ENCODE results near the gene LDLRAD4. TPM values are rescaled to one million over a fixed set of nuclear protein-coding genes. Genes with fewer than 3 reads are reported as not detected.

Gene LDLRAD4
- total RNA-seq, 1 donor from 2014 or later = 20.4 TPM

DNA sequence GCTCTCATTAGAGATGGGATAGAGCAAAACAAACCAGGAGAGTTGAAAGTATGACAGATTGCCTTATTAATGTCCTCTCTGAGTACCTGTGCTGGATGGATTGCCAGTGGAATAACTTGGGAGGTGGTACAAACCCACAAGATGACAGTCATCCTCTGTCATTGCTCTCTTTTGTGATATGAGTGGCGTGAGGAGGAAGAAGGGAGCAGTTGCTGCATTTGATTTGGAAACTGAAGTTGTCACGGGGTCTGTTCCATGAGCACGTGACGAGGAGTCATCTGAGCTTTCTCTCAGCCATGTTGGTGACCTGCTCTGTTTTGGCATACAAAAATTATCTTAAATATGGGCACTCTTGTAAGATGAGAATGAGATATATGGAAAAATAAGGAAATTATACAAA is 302.9 kb downstream of the LDLRAD4 start:
- DNase-seq (ENCODE audit: extremely low spot score, unreplicated experiment) = peak; percentile 8
- no peak overlapping the region for H3K4me3 Mint-ChIP-seq (ENCODE audit: unreplicated experiment)
- H3K36me3 Mint-ChIP-seq (ENCODE audit: unreplicated experiment) = no peaks in the 10 kb centered on the region
- no peaks in the 10 kb centered on the region for H3K4me1 Mint-ChIP-seq (ENCODE audit: unreplicated experiment)
- no peaks in the 10 kb centered on the region for H3K27me3 Mint-ChIP-seq (ENCODE audit: unreplicated experiment)
- no peak overlapping the region for H3K27ac Mint-ChIP-seq (ENCODE audit: unreplicated experiment)
- H3K9me3 Mint-ChIP-seq (ENCODE audit: unreplicated experiment) = peaks cover 13% of the 10 kb centered on the region
- TF ChIP-seq, protein P1, sequence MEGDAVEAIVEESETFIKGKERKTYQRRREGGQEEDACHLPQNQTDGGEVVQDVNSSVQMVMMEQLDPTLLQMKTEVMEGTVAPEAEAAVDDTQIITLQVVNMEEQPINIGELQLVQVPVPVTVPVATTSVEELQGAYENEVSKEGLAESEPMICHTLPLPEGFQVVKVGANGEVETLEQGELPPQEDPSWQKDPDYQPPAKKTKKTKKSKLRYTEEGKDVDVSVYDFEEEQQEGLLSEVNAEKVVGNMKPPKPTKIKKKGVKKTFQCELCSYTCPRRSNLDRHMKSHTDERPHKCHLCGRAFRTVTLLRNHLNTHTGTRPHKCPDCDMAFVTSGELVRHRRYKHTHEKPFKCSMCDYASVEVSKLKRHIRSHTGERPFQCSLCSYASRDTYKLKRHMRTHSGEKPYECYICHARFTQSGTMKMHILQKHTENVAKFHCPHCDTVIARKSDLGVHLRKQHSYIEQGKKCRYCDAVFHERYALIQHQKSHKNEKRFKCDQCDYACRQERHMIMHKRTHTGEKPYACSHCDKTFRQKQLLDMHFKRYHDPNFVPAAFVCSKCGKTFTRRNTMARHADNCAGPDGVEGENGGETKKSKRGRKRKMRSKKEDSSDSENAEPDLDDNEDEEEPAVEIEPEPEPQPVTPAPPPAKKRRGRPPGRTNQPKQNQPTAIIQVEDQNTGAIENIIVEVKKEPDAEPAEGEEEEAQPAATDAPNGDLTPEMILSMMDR (IDR thresholded peaks at IDR 0.05) = no peak

DNA sequence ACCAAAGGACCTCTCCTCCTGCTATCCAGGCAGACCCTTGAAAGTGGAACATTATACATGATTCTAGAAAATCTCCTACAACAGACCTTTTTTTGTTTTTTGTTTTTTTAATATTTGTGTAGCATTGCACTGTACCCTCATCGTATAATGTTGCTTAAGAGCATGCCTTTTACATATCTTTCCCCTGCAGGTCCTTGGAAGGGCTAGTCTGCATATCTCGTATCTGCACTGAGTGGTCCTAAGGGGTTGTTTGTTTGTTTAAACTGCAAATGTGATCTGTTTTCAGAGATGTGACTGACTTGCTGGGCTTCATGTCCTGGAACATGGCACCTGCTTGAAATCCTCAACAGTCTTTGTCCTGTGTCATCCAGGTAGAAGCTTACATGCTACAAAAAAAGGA is 303.7 kb downstream of the LDLRAD4 start:
- no peak for DNase-seq (ENCODE audit: extremely low spot score, unreplicated experiment)
- TF ChIP-seq, protein P1 (IDR thresholded peaks at IDR 0.05) = no peak

DNA sequence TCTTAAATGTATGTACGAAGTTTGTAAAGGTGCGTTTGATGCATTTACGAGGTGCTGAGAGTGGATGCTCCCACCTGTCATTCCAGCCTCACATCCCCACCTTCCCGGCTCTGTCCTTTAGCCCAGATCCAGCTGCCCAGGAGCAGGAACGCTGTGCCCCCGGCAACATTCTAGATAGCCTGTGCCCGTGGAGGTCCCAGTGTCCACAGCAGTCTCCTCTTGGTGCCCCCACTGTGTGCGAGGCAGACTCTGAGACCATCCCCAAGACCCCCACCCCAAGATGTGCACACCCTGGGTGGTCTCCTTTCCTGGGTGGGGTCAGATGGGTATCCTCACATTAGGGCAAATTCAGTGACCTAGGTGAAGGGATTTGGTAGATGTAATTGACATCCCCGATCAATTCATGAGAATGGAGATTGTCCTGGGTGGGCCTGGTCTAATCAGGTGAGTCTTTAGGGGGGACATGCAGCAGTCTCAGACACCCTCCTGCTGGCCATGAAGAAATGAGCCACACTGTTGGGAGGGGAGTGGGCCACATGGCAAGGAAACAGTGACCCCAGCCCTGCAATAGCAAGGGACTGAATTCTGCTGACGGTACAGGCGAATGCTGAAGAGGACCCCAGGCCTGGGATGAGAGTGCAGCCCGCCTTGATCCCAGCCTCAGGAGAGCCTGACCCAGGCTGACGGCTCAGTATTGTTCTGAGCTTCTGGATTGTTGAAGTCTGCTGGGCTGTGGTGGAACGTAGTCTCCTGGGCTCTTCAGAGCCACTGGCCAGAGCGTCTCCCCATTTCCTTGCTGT is 304.5 kb downstream of the LDLRAD4 start:
- DNase-seq (ENCODE audit: extremely low spot score, unreplicated experiment) = peak; percentile 72
- Mint-ChIP-seq H3K27ac (ENCODE audit: unreplicated experiment) (no peak overlapping the region), H3K4me1 (ENCODE audit: unreplicated experiment) (no peaks in the 10 kb centered on the region), H3K27me3 (ENCODE audit: unreplicated experiment) (no peaks in the 10 kb centered on the region), H3K4me3 (ENCODE audit: unreplicated experiment) (no peak overlapping the region), H3K9me3 (ENCODE audit: unreplicated experiment) (peaks cover 6% of the 10 kb centered on the region), H3K36me3 (ENCODE audit: unreplicated experiment) (no peaks in the 10 kb centered on the region)
- TF ChIP-seq, protein P1 (IDR thresholded peaks at IDR 0.05) = no peak

More for the DNA sequence above, 303.7 kb downstream of the LDLRAD4 start:
- Mint-ChIP-seq H3K36me3 (ENCODE audit: unreplicated experiment) (no peaks in the 10 kb centered on the region), H3K9me3 (ENCODE audit: unreplicated experiment) (peaks cover 11% of the 10 kb centered on the region), H3K4me3 (ENCODE audit: unreplicated experiment) (no peak overlapping the region), H3K27ac (ENCODE audit: unreplicated experiment) (no peak overlapping the region), H3K27me3 (ENCODE audit: unreplicated experiment) (no peaks in the 10 kb centered on the region), H3K4me1 (ENCODE audit: unreplicated experiment) (no peaks in the 10 kb centered on the region)

DNA sequence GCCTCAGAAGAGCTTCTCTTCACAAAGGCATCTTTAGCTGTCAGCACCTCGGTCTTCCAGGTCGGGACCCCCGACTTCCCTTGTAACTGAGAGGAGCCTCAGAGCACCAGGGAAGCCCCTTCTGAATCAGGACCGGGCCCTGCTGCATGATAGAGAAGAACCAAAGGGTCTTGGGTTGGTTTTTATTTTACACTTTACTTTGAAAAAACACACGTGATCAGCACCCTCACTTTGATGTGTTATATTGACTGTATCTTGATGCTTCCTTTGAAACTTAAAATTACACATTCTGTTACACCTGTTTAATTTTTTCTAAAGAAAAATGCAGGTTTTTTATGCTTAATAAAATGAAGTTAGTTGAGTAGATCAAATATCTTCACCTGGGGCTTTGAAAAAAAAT is 305.5 kb downstream of the LDLRAD4 start:
- Mint-ChIP-seq H3K27ac (ENCODE audit: unreplicated experiment) (no peak overlapping the region), H3K36me3 (ENCODE audit: unreplicated experiment) (no peaks in the 10 kb centered on the region), H3K27me3 (ENCODE audit: unreplicated experiment) (no peaks in the 10 kb centered on the region), H3K9me3 (ENCODE audit: unreplicated experiment) (no peaks in the 10 kb centered on the region), H3K4me3 (ENCODE audit: unreplicated experiment) (no peak overlapping the region), H3K4me1 (ENCODE audit: unreplicated experiment) (no peaks in the 10 kb centered on the region)
- TF ChIP-seq, protein P1 (IDR thresholded peaks at IDR 0.05) = no peak
- DNase-seq (ENCODE audit: extremely low spot score, unreplicated experiment) = peak; percentile 54

DNA sequence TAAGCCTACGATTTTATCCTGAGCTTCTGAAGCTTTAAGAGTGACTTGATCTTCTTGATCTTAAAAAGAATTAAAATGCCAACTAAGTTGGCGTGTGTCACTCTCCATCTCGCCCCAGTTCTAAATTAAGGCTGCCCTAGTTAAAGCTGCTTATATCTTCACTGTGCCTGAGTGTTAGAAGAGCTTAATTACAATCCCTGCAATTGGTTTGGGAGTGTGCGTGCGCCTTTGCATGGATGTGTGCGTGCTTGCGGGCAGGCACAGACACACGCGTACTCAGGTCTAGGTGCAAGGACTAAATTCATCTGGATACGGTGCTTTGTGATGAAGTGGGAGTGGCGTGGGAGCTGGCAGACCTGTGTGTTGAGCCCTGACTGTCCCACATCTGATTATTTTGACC is 306.3 kb downstream of the LDLRAD4 start:
- H3K27ac Mint-ChIP-seq (ENCODE audit: unreplicated experiment) = no peak overlapping the region
- no peaks in the 10 kb centered on the region for H3K4me1 Mint-ChIP-seq (ENCODE audit: unreplicated experiment)

More for the DNA sequence above, 306.3 kb downstream of the LDLRAD4 start:
- TF ChIP-seq, protein P1 (IDR thresholded peaks at IDR 0.05) = no peak
- DNase-seq (ENCODE audit: extremely low spot score, unreplicated experiment) = peak; percentile 44
- no peak overlapping the region for H3K4me3 Mint-ChIP-seq (ENCODE audit: unreplicated experiment)
- H3K27me3 Mint-ChIP-seq (ENCODE audit: unreplicated experiment) = no peaks in the 10 kb centered on the region
- no peaks in the 10 kb centered on the region for H3K9me3 Mint-ChIP-seq (ENCODE audit: unreplicated experiment)
- no peaks in the 10 kb centered on the region for H3K36me3 Mint-ChIP-seq (ENCODE audit: unreplicated experiment)
